Cortex of kidney (tissue), 1 donor: ENCODE measurements around the gene SH3D19.
"Not testable (repeated sequence)": the region's sequence is repeated elsewhere in the genome, so short reads cannot be mapped to it uniquely, and the experiment has no call there.

ENCODE experiments used
- DNase-seq: peaks from one replicate; lab custom pipeline; 2025; lab: John Stamatoyannopoulos, UW

The SH3D19 gene

DNA sequence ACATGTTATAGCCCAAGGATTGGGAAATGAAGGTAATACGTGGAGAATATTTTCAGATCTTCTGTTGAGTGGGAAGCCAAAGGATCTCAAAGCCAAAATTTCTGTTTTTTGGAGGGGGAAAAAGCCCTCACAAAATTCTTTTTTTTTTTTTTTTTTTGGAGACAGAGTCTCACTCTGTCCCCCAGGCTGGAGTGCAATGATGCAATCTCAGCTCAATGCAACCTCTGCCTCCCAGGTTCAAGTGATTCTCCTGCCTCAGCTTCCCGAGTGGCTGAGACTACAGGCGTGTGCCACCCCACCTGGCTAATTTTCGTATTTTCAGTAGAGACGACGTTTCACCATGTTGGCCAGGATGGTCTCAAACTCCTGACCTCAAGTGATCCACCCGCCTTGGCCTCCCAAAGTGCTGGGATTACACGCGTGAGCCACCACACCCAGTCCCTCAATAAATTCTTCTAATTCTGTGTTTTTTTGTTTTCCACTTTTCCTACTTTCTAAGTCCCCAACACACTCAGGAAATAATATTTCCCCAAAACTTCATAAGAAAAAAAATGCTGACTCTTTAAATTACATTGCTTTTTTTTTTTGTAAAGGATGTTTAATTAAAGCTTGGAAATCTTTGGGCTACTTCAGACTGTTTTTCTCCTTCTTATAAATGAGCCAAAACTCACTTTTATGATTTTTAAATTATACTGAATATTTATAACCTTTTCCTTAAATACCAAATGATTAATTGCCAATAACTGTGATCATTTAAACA lies 174.4 kb downstream of the SH3D19 start:
- no peak for DNase-seq

DNA sequence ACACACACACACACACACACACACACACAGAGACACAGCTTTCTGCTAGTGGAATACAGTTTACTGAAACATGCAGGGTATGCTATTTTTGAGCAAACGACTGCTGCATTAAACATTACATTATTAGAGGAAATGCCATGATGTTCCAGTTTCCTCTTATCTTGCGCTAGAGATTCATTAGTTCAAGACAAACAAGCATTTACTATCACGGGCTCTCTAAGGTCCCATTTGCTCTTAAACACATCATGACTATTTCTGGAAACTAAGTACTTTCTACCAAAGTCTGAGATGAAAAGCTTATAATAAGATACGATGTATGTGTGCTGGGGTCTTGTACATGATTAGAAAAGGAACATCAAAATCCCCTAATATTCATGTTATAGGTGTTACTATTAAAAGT lies 177.1 kb downstream of the SH3D19 start:
- DNase-seq: no peak

DNA sequence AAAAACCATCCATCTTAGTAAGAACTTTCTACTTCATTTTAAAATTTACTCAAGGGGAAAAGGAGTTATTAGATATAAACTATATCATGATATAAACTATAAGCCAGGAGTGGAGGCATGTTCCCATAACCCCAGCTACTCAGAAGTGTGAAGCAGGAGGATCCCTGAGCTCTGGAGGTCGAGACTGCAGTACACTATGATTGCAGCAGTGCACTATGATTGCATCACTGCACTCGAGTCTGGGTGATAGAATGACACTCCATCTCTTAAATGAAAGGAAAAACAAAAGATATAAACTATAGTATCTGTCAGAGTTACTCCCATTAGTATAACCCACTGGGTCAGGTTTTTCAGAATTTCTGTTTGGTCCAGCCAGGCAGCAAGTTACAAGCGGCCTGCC lies 178.4 kb downstream of the SH3D19 start:
- no peak for DNase-seq

DNA sequence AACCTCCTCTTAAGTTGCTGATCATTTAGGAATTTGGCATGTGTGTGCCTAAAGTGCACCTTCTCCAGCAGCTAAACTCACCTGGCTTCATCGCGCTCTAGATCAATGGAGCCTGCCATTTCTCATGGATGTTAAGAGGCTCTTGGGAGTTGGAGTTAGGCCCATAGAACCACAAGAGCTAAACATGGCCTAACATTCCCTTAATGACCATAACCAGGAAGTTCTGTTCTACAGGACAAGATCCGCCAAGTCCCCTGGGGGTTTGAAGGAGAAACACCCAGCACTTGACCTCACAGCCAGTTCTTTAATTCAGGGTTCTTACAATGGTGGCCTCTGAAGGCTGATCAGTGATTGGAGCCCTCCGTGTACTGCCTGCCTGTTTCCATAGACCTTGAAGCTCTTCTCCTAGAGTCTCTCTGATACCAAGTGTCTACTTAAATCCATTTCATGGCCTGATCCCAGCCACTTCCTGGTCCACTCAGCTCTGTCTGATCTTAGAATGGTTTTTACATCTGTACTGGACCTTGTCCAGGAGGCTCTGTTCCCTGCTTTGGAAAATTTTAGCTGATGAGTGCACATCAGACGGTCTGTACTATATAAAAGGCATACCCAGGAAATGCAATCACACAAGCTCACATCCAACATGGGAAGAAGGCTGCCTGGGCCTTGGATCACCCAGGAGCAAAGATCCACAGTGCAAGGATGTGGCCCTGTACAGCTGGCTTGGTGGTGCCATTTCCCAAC lies 180.9 kb downstream of the SH3D19 start:
- no peak for DNase-seq

DNA sequence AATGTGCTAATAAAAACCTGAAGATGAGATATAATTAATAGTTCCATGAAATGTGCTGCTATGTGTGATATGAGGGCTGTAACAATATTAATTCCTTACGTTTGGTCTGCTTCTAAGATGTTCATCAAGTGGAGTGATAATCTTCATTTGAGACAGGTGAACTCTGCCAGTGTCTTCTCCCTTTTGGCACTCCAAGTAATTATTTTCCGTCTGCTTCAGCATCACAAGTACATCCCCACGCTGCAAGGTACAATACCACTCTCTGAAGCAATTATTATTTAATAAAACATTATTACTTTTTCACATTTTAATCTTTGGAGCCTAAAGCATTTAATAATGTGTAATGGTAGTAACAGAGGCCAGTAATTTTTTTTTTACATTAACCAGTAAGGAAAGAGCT lies 181.6 kb downstream of the SH3D19 start:
- no peak for DNase-seq

DNA sequence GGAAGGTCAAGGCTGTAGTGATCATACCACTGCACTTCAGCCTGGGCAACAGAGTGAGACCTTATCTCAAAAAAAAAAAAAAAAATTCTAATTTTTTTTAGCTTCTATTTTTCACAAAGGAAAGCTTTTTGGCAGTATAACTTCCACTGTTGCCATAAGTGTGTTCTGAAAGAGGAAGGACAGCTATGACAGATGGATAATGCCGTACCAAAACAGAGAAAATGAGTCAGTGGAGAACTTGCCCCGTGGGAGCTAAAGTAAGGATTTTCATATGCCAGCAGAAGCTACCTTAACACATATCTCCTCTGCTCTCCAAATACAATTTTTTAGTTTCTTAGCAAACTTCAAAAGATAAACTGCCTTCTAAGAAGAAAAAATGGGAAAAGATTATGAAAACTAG lies 182.2 kb downstream of the SH3D19 start:
- DNase-seq: no peak

DNA sequence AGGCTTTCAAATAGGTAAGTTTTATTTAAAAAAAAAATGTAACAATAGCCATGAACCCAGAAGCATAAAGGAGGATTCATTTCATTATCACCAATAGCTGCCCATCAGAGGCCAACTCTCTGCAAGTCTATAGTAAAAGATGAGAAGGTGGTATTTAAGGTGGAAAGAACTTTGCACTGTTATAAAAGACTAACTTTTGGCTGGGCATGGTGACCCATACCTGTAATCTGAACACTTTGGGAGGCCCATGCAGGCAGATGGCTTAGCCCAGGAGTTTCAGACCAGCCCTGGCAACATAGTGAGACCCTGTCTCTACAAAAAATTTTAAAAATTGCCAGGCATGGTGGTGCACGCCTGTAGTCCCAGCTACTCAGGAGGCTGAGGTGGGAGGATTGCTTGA lies 182.6 kb downstream of the SH3D19 start:
- no peak for DNase-seq

DNA sequence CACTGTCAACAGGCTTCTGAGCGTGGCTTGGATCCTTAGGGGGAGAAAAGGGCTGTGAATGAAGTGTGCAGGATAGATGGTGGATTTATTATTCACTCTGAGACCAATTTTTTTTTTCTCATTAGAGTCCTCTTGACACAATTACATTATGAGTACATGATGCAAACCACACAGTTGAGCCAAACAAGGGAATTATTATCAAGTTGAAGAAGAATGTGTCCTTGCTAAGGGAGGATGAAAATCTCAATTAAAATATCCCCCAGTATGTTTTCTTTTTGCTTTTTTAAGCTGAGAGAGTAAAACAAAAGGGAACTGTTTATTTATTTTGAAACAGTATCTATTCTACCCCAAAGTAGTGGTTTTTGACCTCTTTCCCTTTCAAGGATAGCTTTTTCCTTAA lies 185.6 kb downstream of the SH3D19 start:
- DNase-seq: no peak

DNA sequence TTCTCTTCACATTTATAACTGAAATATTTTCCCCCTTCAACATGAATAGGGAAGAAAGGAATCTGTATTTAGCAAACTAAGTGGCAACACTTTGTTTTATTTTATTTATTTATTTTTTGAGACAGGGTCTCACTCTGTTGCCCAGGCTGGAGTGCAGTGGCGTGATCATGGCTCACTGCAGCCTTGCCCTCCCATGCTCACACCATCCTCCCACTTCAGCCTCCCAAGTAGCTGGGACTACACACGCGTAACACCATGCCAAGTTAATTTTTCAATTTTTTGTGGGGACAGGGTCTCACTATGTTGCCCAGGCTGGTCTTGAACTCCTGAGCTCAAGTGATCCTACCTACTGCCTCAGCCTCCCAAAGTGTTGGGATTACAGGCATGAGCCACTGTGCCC lies 189.4 kb downstream of the SH3D19 start:
- not testable (repeated sequence) for DNase-seq

DNA sequence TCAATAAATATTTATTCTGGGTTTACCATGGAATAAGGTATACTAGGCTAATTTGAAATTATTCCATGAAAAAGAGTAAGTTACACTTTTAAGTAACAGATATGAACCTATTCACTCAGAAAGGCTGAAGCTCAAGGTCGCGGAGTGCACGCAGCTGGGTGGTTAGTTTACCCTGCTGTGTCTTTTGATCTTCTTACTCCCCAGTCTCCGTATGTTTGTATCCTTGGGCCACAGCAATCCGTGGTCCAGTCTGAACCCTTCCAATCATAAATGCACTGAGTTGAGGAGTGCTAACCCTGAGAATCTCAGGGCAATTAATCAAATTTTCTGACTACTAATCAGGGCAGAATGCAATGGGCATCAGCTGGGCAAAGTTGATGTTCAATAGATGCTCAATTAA lies 192.1 kb downstream of the SH3D19 start:
- no peak for DNase-seq

DNA sequence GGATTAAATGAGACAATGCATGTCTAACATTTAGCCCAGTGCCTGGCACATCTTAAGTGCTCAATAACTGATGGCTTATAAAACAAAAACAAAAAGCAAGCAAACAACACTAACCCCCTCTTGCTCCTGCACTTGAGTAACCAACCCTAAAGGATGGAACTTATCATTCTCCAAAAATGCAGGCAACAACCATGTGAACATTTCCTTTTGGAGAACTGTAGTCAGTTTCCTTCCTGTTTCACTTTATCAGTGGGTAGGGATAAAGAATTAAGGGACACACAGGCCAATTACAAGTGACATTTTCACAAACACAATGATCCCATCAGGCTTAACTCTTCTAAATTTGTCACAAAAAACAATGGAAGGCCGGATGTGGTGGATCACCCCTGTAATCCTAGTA lies 195.6 kb downstream of the SH3D19 start:
- no peak for DNase-seq

DNA sequence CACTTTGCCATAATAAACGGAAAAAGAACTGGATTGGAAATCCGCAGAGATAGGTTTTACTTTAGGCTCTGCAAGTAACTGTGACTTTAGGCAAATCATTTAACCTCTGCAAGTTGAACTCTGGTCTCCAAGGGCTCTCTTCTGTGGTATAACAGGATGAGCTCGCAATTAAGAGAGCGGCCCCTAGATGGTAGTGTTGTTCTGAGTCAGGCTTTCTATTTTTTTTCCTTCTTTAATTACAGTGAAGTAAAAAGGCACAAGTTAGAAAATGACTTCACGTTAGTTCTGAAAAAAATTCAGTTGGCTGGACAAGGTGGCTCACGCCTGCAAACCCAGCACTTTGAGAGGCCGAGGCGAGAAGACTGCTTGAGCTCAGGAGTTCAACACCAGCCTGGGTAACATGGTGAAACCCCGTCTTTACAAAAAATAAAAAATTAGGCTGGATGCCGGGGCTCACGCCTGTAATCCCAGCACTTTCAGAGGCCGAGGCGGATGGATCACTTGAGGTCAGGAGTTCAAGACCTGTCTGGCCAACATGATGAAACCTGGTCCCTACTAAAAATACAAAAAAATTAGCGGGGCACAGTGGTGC lies 207.9 kb downstream of the SH3D19 start:
- no peak for DNase-seq

DNA sequence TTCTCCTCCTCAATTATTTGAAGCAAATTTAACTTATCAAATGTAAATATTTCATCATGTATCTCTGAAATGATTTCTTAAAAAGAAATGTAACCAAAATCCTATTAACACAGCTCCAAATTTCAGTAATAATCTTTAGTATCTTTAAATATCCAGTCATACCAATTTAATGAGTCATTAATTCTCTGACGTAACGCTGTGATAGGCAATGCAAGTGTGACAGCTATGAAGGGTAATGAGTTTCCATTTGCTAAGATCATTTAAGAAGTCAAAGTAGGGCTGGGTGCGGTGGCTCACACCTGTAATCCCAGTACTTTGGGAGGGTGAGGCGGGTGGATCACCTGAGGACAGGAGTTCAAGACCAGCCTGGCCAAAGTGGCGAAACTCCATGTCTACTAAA lies 210.4 kb downstream of the SH3D19 start:
- no peak for DNase-seq

DNA sequence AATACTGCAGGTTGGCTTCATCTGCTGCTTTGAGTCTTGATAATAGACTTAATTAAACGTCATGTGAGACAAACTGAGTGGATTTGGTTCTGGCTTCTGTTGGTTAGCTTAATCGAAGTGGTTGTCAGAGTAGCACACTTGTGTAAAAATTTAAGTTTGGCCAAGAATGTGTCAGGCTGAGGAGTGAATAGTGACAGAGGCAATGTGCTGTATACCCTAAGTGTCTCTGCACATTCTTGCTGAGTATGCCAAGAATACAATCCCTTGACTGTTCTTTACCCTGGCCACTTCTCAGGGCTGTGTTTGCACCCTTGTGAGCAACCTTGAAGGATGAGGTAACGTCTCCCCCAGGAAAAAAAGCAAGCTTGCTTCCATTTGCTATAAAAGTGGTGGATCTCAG lies 211.1 kb downstream of the SH3D19 start:
- no peak for DNase-seq

DNA sequence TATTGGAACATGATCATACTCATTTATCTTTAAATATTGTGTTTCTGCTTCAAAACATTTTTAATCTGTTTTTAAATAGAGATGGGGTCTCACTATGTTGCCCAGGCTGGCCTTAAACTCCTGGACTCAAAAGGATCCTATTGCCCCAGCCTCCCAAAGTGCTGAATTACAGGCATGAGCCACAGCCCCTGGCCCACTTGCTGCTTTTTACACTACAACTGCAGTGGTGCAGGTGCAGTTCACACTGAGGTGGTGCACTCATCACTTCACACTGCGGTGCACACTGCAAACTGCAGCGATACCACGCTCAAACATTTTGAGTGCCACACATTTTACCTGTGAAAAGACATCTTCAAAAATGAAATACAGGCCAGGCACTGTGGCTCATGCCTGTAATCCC lies 215.2 kb downstream of the SH3D19 start:
- DNase-seq: no peak

DNA sequence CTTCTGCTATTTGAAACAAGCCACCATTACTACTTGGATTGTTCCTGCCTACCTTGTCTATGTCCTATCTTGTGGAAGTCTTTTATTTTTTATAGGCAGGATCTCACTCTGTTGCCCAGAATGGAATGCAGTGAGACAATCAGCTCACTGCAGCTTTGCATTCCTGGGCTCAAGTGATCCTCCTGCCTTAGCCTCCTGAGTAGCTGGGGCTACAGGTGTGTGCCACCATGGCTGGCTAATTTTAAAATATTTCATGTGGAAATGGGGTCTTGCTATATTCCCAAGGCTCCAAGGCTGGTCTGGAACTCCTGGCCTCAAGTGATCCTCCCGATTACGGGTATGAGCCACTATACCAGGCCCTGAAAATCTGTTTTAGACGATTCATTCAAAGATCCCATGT lies 218.3 kb downstream of the SH3D19 start:
- DNase-seq: no peak

DNA sequence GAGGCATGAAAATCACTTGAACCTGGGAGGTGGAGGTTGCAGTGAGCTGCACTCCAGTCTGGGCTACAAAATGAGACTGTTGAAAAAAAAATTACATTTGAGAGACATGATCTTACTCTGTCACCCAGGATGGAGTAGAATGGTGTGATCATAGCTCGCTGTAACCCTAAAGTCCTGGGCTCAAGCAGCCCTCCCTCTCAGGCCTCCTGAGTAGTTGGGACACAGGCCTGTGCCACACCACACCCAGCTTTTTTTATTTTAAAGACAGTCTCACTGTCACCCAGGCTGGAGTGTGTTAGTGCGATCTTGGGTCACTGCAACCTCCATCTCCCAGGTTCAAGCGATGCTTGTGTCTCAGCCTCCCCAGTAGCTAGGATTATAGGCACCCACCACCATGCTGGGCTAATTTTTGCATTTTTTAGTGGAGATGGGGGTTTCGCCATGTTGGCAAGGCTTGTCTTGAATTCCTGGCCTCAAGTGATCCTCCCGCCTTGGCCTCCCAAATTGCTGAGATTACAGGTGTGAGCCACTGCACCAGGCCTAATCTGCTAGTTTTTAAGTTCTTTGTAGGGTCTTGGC lies 219.9 kb downstream of the SH3D19 start:
- DNase-seq: no peak

DNA sequence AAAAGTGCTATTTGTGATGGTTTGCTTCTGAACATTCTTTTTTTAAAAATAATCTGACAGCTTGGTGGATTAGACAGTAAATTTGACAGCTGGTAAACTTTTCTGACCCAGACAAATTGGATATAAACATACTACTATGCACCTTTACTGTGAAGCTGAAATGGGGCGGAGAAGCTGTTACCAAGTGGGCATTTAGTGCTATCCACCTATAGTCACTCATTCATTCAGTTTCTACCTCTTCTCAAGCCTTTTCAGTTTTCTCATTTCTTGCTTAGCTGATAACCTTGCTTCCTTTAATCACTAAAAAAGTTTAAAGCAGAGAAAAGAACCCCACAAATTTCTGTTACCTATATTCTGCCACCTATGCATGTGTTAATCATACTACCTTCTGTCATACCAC lies 220.8 kb downstream of the SH3D19 start:
- DNase-seq: no peak

DNA sequence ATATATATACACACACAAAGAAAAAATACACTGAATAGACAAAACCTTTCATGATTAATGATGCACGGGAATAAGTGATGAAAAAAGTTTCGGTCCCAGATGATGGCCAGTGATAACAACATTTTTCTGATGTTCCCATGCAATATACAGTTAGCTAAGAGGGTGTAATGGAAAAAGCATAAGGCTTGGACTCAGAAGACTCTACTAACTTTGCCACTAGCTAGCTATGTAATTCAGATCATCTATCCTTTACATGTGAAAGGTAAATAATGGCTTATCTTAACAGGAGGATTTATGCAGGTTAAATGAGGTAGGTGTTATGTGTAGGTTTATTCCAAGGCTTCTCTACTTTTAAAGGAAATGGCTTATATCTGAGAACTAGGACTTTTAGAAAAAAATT lies 221.6 kb downstream of the SH3D19 start:
- DNase-seq: no peak

DNA sequence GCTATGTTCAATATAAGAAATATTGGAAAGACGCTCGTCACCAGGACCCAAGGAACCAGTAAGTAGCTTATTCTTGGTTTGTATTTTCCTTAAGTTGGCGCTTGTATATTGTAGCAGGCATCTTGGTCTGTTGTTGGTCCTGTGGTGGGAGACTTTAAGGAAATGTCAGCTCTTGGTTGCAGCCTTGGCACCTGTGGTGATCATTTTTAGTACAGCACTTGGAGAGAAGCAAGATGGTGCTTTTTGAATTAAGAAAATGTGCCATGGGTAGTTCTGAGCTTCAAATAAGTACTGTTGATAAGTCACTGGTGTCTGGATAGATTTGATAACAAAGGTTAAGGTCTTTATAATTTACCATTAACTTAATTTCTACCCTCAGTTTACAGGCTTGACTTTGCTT lies 224.9 kb downstream of the SH3D19 start:
- DNase-seq: no peak

DNA sequence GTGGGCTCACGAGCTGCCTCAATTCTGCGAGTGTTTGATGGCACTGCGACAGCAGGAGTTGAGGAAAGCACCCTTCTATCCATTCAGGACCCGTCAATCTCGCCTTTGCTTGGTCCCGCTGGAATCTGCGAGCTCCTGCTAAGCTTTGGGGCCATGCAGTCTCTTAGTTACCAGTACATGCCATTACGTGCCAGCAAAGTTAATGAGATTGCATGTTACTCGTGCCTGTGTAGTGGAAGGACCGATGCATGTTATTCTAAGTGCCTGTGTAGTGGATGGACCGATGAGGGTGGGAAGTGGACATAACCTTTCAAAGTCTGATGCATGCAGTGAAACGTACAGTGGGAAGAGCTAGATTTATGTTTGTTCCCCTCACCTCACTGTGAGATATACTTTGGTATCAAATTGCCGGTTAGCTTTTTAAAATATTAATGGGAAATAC lies 225.4 kb downstream of the SH3D19 start:
- no peak for DNase-seq

DNA sequence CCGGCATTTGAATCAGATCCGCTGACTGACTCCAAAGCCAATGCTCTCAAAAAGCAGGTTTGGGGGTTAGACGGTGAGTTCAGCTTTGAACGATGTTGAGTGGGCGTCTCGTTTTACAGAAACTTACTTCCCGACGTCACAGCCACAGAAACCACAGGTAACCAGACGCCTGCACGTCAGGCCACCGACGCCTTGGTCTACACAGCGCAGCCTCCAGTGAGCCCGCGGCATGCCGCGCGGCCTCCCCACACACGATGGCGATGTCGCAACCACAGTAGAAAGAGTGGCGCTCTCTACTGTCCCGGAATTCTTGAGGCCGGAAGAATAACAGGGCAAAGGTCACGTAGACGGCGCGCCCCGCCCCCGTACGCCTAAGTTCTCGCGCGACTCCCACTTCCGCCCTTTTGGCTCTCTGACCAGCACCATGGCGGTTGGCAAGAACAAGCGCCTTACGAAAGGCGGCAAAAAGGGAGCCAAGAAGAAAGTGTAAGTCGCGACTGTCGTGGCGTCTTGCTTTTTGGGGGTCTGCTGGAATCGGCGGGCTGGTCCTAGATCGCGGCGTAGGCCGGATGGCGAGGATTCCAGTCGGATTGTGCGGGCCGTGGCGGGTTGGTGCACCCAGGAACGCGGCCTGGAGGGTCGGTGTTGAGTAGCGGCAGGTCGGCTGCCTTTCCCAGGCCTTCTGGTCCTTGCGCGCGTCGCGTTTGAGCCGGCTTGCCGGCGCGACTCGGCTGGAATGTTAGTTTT lies 226.0 kb downstream of the SH3D19 start, which contains the start of gene RPS3A:
RPS3A (plus strand) TSS at position 400 of the 747 bp plus-strand sequence; CDS start at position 425, 25 bp downstream.
- DNase-seq: no peak
